GM23338 (cell line): ENCODE results near the gene SYMPK. TPM values are rescaled to one million over a fixed set of nuclear protein-coding genes. Genes with fewer than 3 reads are reported as not detected.

Experiments
- ATAC-seq: fragments of 200-7000 bp; cut with Tn5 transposase; 3 replicates; pipeline ENCODE4 v1.9.1; 2020
- DNase-seq: peaks from one replicate; pipeline ENCODE4 v3.0.0-alpha.2; 2015; ENCODE audit warnings: low spot score
- H2AFZ ChIP-seq: fragments of 200-600 bp; sonication (generic); 2 replicates; pipeline ENCODE4 v1.8.0; 2016; ENCODE audit warnings: antibody characterized with exemption, mild to moderate bottlenecking, moderate library complexity
- H3F3A ChIP-seq: fragments of 200-600 bp; sonication (generic); replicated peaks from 2 replicates; pipeline ENCODE4 v1.8.0; 2017; ENCODE audit warnings: antibody characterized with exemption, mixed run types, low read depth
- H3K27ac ChIP-seq: fragments of 200-600 bp; sonication (generic); 2 replicates; pipeline ENCODE4 v1.6.1; 2016; ENCODE audit warnings: low read depth
- H3K27me3 ChIP-seq: fragments of 200-600 bp; sonication (generic); 2 replicates; pipeline ENCODE4 v1.8.0; 2016; ENCODE audit warnings: mild to moderate bottlenecking, mixed run types, moderate library complexity; ENCODE audit not compliant: insufficient read depth
- H3K36me3 ChIP-seq: fragments of 200-600 bp; sonication (generic); 2 replicates; pipeline ENCODE4 v1.8.0; 2016; ENCODE audit warnings: mild to moderate bottlenecking; ENCODE audit not compliant: insufficient read depth
- H3K4me1 ChIP-seq: fragments of 200-600 bp; sonication (generic); 2 replicates; pipeline ENCODE4 v1.8.0; 2016; ENCODE audit warnings: mild to moderate bottlenecking, moderate library complexity; ENCODE audit not compliant: insufficient read depth
- H3K4me2 ChIP-seq: fragments of 200-600 bp; sonication (generic); 2 replicates; pipeline ENCODE4 v1.7.1; 2017; ENCODE audit warnings: mixed run types
- H3K4me3 ChIP-seq: fragments of 200-600 bp; sonication (generic); 2 replicates; pipeline ENCODE4 v1.6.1; 2016; ENCODE audit warnings: mixed run types
- H3K79me2 ChIP-seq: fragments of 200-600 bp; sonication (generic); replicated peaks from 2 replicates; pipeline ENCODE4 v1.8.0; 2017; ENCODE audit warnings: mild to moderate bottlenecking; ENCODE audit not compliant: insufficient read depth
- H3K9me2 ChIP-seq: fragments of 200-600 bp; sonication (generic); 2 replicates; pipeline ENCODE4 v1.8.0; 2017; ENCODE audit not compliant: insufficient read depth
- H4K20me1 ChIP-seq: fragments of 200-600 bp; sonication (generic); replicated peaks from 2 replicates; pipeline ENCODE4 v1.8.0; 2017; ENCODE audit warnings: mild to moderate bottlenecking; ENCODE audit not compliant: insufficient read depth
- H3K27ac Mint-ChIP-seq: 2 replicates; pipeline ENCODE4 v1.8.0; 2020; ENCODE audit warnings: inconsistent platforms, mild to moderate bottlenecking, moderate library complexity, mixed read lengths
- H3K27me3 Mint-ChIP-seq: 3 replicates; pipeline ENCODE4 v1.8.0; 2022; ENCODE audit warnings: low read depth, mild to moderate bottlenecking, moderate library complexity, mixed read lengths, inconsistent platforms; ENCODE audit not compliant: insufficient read depth, poor library complexity
- H3K36me3 Mint-ChIP-seq: 3 replicates; pipeline ENCODE4 v1.8.0; 2021; ENCODE audit warnings: low read depth, mild to moderate bottlenecking, inconsistent platforms, moderate library complexity, mixed read lengths
- H3K4me1 Mint-ChIP-seq: 3 replicates; pipeline ENCODE4 v1.8.0; 2020; ENCODE audit warnings: mild to moderate bottlenecking, inconsistent platforms, mixed read lengths
- H3K4me3 Mint-ChIP-seq: 3 replicates; pipeline ENCODE4 v1.8.0; 2021; ENCODE audit warnings: moderate library complexity, mild to moderate bottlenecking, inconsistent platforms, mixed read lengths
- H3K9me3 Mint-ChIP-seq: 3 replicates; pipeline ENCODE4 v1.8.0; 2020; ENCODE audit warnings: moderate library complexity, mild to moderate bottlenecking, inconsistent platforms, mixed read lengths
- EZH2phosphoT487 ChIP-seq: fragments of 200-600 bp; sonication (generic); IDR thresholded peaks from one replicate; pipeline ENCODE4 v1.8.1; 2018; ENCODE audit warnings: antibody characterized with exemption; ENCODE audit not compliant: unreplicated experiment
- JUNB ChIP-seq: IDR thresholded peaks from one replicate; pipeline ENCODE4 v1.6.1; 2016; ENCODE audit warnings: antibody characterized with exemption; ENCODE audit not compliant: unreplicated experiment
- POLR2AphosphoS5 ChIP-seq: IDR thresholded peaks from 2 replicates; pipeline ENCODE4 v1.6.1; 2016; ENCODE audit warnings: antibody characterized with exemption, low read depth
- STAT1 ChIP-seq: IDR thresholded peaks from one replicate; pipeline ENCODE4 v1.6.1; 2016; ENCODE audit warnings: antibody characterized with exemption; ENCODE audit not compliant: unreplicated experiment
- ZNF114 ChIP-seq: fragments of 250-450 bp; sonication (Bioruptor Pico); IDR thresholded peaks from 2 replicates; pipeline ENCODE4 v1.5.0; 2020; ENCODE audit warnings: mild to moderate bottlenecking, moderate library complexity
- ZNF331 ChIP-seq: fragments of 250-450 bp; sonication (Bioruptor Pico); IDR thresholded peaks from 2 replicates; pipeline ENCODE4 v1.5.0; 2020; ENCODE audit warnings: low read depth, mild to moderate bottlenecking, moderate library complexity
- ZNF462 ChIP-seq: fragments of 250-450 bp; sonication (Bioruptor Pico); IDR thresholded peaks from 2 replicates; pipeline ENCODE4 v1.5.0; 2020; ENCODE audit warnings: mild to moderate bottlenecking, moderate library complexity
- polyA plus RNA-seq: library from polyadenylated mRNA; unstranded; fragments of >200 nt; fragmentation: Nextera tagmentation; extraction: Ambion mirVana; gene quantifications from 2 replicates; pipeline ENCODE4 v1.2.1, GENCODE V29; 2016
- total RNA-seq: library from RNA; depleted of rRNA; stranded (reverse); fragments of >200 nt; shearing (Covaris generic); gene quantifications from 2 replicates; pipeline ENCODE4 v1.2.3, GENCODE V29; 2014
- TF ChIP-seq, protein P1 (sequence below): IDR thresholded peaks from 2 replicates; pipeline ENCODE4 v1.6.1; 2016; ENCODE audit warnings: antibody characterized with exemption
- TF ChIP-seq, protein P2 (sequence below): IDR thresholded peaks from one replicate; pipeline ENCODE4 v1.6.1; 2018; ENCODE audit warnings: antibody characterized with exemption; ENCODE audit not compliant: unreplicated experiment

Gene SYMPK
- total and polyA plus RNA-seq, 2 experiments from 2014 or later, result 36.8 to 82.1 TPM

DNA sequence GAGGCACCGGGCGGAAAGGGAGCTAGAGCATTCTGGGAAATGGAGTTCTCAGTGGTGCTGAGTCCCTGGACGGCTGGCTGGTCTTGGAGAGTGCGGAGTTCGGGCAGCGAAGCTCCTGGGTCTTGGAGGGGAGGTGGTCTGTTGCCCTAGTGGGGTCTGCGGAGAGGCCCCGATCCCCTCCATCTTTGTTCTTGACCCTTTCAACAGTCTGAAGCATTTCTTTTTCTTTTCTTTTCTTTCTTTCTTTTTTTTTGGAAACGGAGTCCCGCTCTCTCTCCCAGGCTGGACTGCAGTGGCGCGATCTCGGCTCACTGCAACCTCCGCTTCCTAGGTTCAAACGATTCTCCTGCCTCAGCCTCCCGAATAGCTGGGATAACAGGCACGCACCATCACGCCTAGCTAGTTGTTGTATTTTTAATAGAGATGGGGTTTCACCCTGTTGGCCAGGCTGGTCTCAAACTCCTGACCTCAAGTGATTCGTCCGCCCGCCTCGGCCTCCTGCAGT lies 440 bp upstream of the SYMPK start:
- peak; percentile 32; the same call in 1 of the 2 replicates for TF ChIP-seq POLR2AphosphoS5
- TF ChIP-seq, protein P1, sequence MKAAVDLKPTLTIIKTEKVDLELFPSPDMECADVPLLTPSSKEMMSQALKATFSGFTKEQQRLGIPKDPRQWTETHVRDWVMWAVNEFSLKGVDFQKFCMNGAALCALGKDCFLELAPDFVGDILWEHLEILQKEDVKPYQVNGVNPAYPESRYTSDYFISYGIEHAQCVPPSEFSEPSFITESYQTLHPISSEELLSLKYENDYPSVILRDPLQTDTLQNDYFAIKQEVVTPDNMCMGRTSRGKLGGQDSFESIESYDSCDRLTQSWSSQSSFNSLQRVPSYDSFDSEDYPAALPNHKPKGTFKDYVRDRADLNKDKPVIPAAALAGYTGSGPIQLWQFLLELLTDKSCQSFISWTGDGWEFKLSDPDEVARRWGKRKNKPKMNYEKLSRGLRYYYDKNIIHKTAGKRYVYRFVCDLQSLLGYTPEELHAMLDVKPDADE, result no peak
- Histone ChIP-seq H3K4me1 (peaks cover 29% of the 10 kb centered on the region), H2AFZ (peak overlapping the region; percentile 81), H4K20me1 (peaks cover 13% of the 10 kb centered on the region; the same call in 1 of the 2 replicates), H3F3A (0 out of 2 replicates have a peak, but pooled peaks cover 9% of the 10 kb centered on the region), H3K36me3 (peaks cover 9% of the 10 kb centered on the region; the same call in 1 of the 2 replicates), H3K9me2 (no peaks in the 10 kb centered on the region), H3K79me2 (peaks cover 76% of the 10 kb centered on the region), H3K27me3 (no peaks in the 10 kb centered on the region), H3K27ac (no peak overlapping the region), H3K4me3 (peak overlapping the region; percentile 63), H3K4me2 (peak overlapping the region; percentile 96)
- Mint-ChIP-seq H3K36me3 (peaks cover 24% of the 10 kb centered on the region), H3K27me3 (peaks cover 30% of the 10 kb centered on the region), H3K4me3 (peak overlapping the region; percentile 95), H3K27ac (no peak overlapping the region; the same call in 1 of the 2 replicates), H3K4me1 (peaks cover 36% of the 10 kb centered on the region), H3K9me3 (no peaks in the 10 kb centered on the region)
- no peak for ATAC-seq
- no peak for DNase-seq

DNA sequence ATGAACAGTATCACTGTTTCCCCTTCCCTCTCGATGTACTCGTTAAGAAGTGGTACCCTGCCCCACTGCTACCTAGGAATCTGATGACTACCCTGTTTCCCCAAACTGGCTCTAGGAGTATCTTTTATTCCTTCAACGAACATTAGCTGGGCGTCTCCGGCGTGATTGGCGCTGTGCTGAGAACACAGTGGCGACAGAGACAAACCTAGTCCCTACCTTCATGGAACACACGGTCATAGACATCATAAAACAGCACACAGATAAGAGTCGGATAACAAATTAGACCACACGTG lies 730 bp downstream of the SYMPK start:
- no peak overlapping the region for H2AFZ ChIP-seq
- peaks cover 80% of the 10 kb centered on the region for H3K79me2 ChIP-seq
- ATAC-seq (no peak), DNase-seq (no peak)
- H3K36me3 ChIP-seq, result peaks cover 9% of the 10 kb centered on the region; the same call in 1 of the 2 replicates
- Mint-ChIP-seq H3K27ac (peak overlapping the region; percentile 99), H3K27me3 (peaks cover 28% of the 10 kb centered on the region), H3K4me3 (peak overlapping the region; percentile 95), H3K36me3 (peaks cover 30% of the 10 kb centered on the region), H3K4me1 (peaks cover 30% of the 10 kb centered on the region), H3K9me3 (no peaks in the 10 kb centered on the region)
- peak overlapping the region; percentile 80 for H3K4me2 ChIP-seq
- H3F3A ChIP-seq, result 0 out of 2 replicates have a peak, but pooled peaks cover 9% of the 10 kb centered on the region
- peak overlapping the region; percentile 63 for H3K4me3 ChIP-seq
- no peaks in the 10 kb centered on the region for H3K27me3 ChIP-seq
- peaks cover 25% of the 10 kb centered on the region for H3K4me1 ChIP-seq
- peak overlapping the region; percentile 93 for H3K27ac ChIP-seq
- no peaks in the 10 kb centered on the region for H3K9me2 ChIP-seq
- H4K20me1 ChIP-seq, result peaks cover 22% of the 10 kb centered on the region; the same call in 1 of the 2 replicates
- TF ChIP-seq, protein P2, sequence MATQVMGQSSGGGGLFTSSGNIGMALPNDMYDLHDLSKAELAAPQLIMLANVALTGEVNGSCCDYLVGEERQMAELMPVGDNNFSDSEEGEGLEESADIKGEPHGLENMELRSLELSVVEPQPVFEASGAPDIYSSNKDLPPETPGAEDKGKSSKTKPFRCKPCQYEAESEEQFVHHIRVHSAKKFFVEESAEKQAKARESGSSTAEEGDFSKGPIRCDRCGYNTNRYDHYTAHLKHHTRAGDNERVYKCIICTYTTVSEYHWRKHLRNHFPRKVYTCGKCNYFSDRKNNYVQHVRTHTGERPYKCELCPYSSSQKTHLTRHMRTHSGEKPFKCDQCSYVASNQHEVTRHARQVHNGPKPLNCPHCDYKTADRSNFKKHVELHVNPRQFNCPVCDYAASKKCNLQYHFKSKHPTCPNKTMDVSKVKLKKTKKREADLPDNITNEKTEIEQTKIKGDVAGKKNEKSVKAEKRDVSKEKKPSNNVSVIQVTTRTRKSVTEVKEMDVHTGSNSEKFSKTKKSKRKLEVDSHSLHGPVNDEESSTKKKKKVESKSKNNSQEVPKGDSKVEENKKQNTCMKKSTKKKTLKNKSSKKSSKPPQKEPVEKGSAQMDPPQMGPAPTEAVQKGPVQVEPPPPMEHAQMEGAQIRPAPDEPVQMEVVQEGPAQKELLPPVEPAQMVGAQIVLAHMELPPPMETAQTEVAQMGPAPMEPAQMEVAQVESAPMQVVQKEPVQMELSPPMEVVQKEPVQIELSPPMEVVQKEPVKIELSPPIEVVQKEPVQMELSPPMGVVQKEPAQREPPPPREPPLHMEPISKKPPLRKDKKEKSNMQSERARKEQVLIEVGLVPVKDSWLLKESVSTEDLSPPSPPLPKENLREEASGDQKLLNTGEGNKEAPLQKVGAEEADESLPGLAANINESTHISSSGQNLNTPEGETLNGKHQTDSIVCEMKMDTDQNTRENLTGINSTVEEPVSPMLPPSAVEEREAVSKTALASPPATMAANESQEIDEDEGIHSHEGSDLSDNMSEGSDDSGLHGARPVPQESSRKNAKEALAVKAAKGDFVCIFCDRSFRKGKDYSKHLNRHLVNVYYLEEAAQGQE, result no peak
- no peak for TF ChIP-seq STAT1
- TF ChIP-seq EZH2phosphoT487, result no peak
- TF ChIP-seq ZNF462 (CRISPR knock-in tag), result no peak
- no peak for TF ChIP-seq ZNF114
- TF ChIP-seq, protein P1, result no peak
- no peak for TF ChIP-seq POLR2AphosphoS5
- TF ChIP-seq ZNF331 (CRISPR knock-in tag), result no peak
- no peak for TF ChIP-seq JUNB
